HG03439 (cell line): Measurements from ENCODE around the gene PRDM1.

Experiments used
- ATAC-seq: cut with Tn5 transposase; IDR thresholded peaks from one replicate; pipeline ENCODE4 v1.9.1; 2021; ENCODE audit warnings: mild to moderate bottlenecking, moderate library complexity; ENCODE audit not compliant: unreplicated experiment

Gene PRDM1

GRCh38 chr6:106069478-106069877 is 16.7 kb upstream of the PRDM1 start:
- no peak for ATAC-seq

- ATAC-seq: no peak
Observed at GRCh38 chr6:106070636-106071035, 15.5 kb upstream of the PRDM1 start.

GRCh38 chr6:106072501-106073090 is 13.5 kb upstream of the PRDM1 start:
- ATAC-seq: no peak

- ATAC-seq: no peak
Observed at GRCh38 chr6:106074146-106074545, 12.0 kb upstream of the PRDM1 start.

- ATAC-seq: no peak
Observed at GRCh38 chr6:106076139-106076538, 10.0 kb upstream of the PRDM1 start.

GRCh38 chr6:106077170-106077569 is 9.0 kb upstream of the PRDM1 start:
- no peak for ATAC-seq

- ATAC-seq: no peak
Observed at GRCh38 chr6:106077881-106078280, 8.3 kb upstream of the PRDM1 start.

- ATAC-seq: no peak
Observed at GRCh38 chr6:106079961-106080762, 6.0 kb upstream of the PRDM1 start.

GRCh38 chr6:106080763-106081095 is 5.4 kb upstream of the PRDM1 start:
- no peak for ATAC-seq

- no peak for ATAC-seq
Observed at GRCh38 chr6:106081715-106082114, 4.4 kb upstream of the PRDM1 start.

- ATAC-seq: no peak
Observed at GRCh38 chr6:106082735-106083398, 3.3 kb upstream of the PRDM1 start.

GRCh38 chr6:106083618-106084017 is 2.5 kb upstream of the PRDM1 start:
- no peak for ATAC-seq

GRCh38 chr6:106084106-106084988 is 1.8 kb upstream of the PRDM1 start:
- peak; percentile 74 for ATAC-seq

- no peak for ATAC-seq
Observed at GRCh38 chr6:106084989-106085691, 996 bp upstream of the PRDM1 start.

GRCh38 chr6:106085692-106085983 is 498 bp upstream of the PRDM1 start:
- no peak for ATAC-seq

- no peak for ATAC-seq
Observed at GRCh38 chr6:106086814-106087175, 659 bp downstream of the PRDM1 start.

- no peak for ATAC-seq
Observed at GRCh38 chr6:106087548-106088325, 1.6 kb downstream of the PRDM1 start.

- no peak for ATAC-seq
Observed at GRCh38 chr6:106090001-106090400, 3.9 kb downstream of the PRDM1 start.

GRCh38 chr6:106092279-106092678 is 6.1 kb downstream of the PRDM1 start:
- ATAC-seq: no peak
